HL-60/S4 treated with retinoic acid at 250 ng/mL for 4 days and 3 days (cell line): ENCODE results near the gene IQSEC1.

Experiments
- in situ Hi-C: fragments of 300-500 bp; cut with MboI; formaldehyde crosslinking; loops from 2 replicates; pipeline ENCODE4 v1.7.0; 2022; ENCODE audit warnings: low sequenced_read_pairs

The IQSEC1 gene

GRCh38 chr3:13107661-13108060 lies 34.4 kb upstream of the IQSEC1 start:
- in situ Hi-C loops = no loop called here

GRCh38 chr3:13106308-13107001 lies 33.2 kb upstream of the IQSEC1 start:
- in situ Hi-C loops = no loop called here

GRCh38 chr3:13105896-13106250 lies 32.6 kb upstream of the IQSEC1 start:
- in situ Hi-C loops = no loop called here

GRCh38 chr3:13105181-13105895 lies 32.1 kb upstream of the IQSEC1 start:
- in situ Hi-C loops = no loop called here

GRCh38 chr3:13104511-13104910 lies 31.3 kb upstream of the IQSEC1 start:
- in situ Hi-C loops = no loop called here

- in situ Hi-C loops = no loop called here
These were observed 30.3 kb upstream of the IQSEC1 start for GRCh38 chr3:13103416-13104058.

GRCh38 chr3:13102386-13103345 lies 29.4 kb upstream of the IQSEC1 start:
- in situ Hi-C loops = no loop called here

- in situ Hi-C loops = loop anchor here (25.0 kb wide), 1 partner anchor 363 kb away; no protein-coding TSS in a partner anchor
These were observed 26.5 kb upstream of the IQSEC1 start for GRCh38 chr3:13099707-13100106.

- in situ Hi-C loops = loop anchor here (25.0 kb wide), 1 partner anchor 364 kb away; no protein-coding TSS in a partner anchor
These were observed 25.2 kb upstream of the IQSEC1 start for GRCh38 chr3:13098192-13098988.

GRCh38 chr3:13096356-13096755 lies 23.1 kb upstream of the IQSEC1 start:
- in situ Hi-C loops = loop anchor here (25.0 kb wide), 1 partner anchor 366 kb away; no protein-coding TSS in a partner anchor

- in situ Hi-C loops = loop anchor here (25.0 kb wide), 1 partner anchor 367 kb away; no protein-coding TSS in a partner anchor
These were observed 22.2 kb upstream of the IQSEC1 start for GRCh38 chr3:13095408-13095937.

GRCh38 chr3:13093687-13094086 lies 20.5 kb upstream of the IQSEC1 start:
- in situ Hi-C loops = loop anchor here (25.0 kb wide), 1 partner anchor 369 kb away; no protein-coding TSS in a partner anchor

GRCh38 chr3:13092621-13093617 lies 19.7 kb upstream of the IQSEC1 start:
- in situ Hi-C loops = loop anchor here (25.0 kb wide), 1 partner anchor 369 kb away; no protein-coding TSS in a partner anchor

GRCh38 chr3:13091898-13092611 lies 18.8 kb upstream of the IQSEC1 start:
- in situ Hi-C loops = loop anchor here (25.0 kb wide), 1 partner anchor 370 kb away; no protein-coding TSS in a partner anchor

GRCh38 chr3:13088028-13089006 lies 15.1 kb upstream of the IQSEC1 start:
- in situ Hi-C loops = loop anchor here (25.0 kb wide), 1 partner anchor 374 kb away; no protein-coding TSS in a partner anchor

- in situ Hi-C loops = loop anchor here (25.0 kb wide), 1 partner anchor 375 kb away; no protein-coding TSS in a partner anchor
These were observed 14.2 kb upstream of the IQSEC1 start for GRCh38 chr3:13087320-13087990.
